ENCODE measurements around the gene MAP7D1.
"Not testable (repeated sequence)": the region's sequence is repeated elsewhere in the genome, so short reads cannot be mapped to it uniquely, and the experiment has no call there.

Gene MAP7D1

DNA sequence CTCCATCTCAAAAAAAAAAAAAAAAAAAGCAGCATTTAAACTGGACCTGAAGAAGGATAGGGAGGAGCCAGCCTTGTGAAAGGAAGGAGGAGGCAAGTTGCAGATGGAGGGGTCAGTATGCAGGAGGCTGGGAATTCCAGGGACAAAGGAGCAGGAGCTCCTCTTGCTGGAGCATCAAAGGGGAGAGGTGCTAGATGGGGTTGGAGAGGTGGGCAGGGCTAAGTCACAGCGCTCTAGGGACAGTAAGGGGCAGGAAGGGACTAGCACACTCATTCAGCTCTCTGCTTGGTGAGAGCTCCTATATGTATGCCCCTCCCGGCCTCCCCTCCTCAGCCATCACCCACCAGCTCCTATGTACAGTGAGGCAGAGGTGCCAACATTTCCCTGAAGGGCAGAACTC is 26.8 kb downstream of the MAP7D1 start:
- TF ChIP-seq, protein P1, sequence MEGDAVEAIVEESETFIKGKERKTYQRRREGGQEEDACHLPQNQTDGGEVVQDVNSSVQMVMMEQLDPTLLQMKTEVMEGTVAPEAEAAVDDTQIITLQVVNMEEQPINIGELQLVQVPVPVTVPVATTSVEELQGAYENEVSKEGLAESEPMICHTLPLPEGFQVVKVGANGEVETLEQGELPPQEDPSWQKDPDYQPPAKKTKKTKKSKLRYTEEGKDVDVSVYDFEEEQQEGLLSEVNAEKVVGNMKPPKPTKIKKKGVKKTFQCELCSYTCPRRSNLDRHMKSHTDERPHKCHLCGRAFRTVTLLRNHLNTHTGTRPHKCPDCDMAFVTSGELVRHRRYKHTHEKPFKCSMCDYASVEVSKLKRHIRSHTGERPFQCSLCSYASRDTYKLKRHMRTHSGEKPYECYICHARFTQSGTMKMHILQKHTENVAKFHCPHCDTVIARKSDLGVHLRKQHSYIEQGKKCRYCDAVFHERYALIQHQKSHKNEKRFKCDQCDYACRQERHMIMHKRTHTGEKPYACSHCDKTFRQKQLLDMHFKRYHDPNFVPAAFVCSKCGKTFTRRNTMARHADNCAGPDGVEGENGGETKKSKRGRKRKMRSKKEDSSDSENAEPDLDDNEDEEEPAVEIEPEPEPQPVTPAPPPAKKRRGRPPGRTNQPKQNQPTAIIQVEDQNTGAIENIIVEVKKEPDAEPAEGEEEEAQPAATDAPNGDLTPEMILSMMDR (IDR thresholded peaks at IDR 0.05; ENCODE audit: control insufficient read depth, extremely low read depth, insufficient read depth): no peak
- no peak for DNase-seq (ENCODE audit: low read depth)
- no peak overlapping the region for H3K4me3 ChIP-seq (ENCODE audit: low read depth, low read length)

DNA sequence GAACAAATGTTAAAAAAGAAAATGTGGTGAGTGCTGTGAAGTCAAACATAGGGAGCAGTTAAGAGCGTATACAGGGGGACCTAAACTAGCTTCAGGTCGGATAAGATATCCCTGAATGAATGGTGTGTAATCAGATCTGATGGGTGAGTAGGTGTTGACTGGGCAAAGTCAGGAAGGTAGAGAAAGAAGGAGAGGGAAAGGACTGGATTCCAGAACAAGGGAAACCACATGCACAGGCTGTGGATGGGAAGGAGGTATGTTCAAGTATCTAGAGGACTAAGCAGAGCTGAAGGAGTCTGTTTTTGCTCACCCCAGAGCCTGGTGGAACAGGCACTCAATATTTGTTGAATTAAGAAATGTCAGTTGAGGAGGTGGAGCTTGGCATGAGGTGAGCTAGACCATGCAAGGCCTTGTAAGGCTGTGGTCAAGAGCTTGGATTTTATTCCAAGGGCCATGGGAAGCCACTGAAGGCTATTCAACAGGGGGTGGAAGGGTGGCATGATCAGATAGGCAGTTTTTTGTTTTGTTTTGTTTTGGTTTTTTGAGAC is 27.4 kb downstream of the MAP7D1 start:
- DNase-seq (ENCODE audit: low read depth): no peak
- no peak overlapping the region for H3K4me3 ChIP-seq (ENCODE audit: low read depth, low read length)
- TF ChIP-seq, protein P1 (IDR thresholded peaks at IDR 0.05; ENCODE audit: control insufficient read depth, extremely low read depth, insufficient read depth): no peak

DNA sequence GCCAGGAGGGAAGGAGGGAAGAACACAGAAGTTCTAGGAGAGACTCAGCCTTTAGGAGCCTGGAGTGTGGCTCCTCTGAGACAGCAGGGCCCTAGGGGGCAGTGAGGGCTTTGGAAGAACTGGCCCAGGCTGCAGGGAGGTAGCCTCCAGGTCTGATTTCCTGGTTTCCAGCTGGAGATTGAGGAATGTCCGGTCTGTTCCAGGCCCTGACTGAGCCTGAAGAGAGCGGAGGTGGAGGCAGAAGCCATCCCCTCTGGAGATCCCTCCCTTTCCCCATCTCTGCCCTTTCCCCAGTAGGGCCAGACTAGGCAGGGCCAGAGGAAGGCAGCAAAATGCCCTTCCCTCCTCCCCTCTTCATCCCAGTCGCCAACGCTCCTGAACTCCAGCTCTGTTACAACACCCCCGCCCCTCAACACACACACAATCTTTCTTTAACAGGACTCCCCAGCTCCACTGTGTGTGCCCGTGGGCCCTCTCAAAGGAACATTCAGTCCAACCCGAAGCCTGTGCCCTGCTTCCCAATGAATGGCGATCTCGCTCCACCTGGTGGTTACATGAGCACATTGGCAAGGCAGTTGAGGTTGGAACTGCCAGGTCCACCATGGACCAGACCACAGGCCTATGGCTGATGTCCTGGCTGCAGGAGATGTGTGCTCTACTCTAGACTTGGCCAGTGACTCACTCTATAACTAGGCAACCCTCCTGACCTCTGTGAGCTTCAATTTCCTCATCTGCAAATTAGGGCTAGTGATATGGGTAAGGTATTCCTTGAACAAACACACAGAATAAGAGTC is 32.0 kb downstream of the MAP7D1 start:
- no peak overlapping the region for H3K4me3 ChIP-seq (ENCODE audit: low read depth, low read length)
- DNase-seq (ENCODE audit: low read depth): peak; percentile 70
- TF ChIP-seq, protein P1 (IDR thresholded peaks at IDR 0.05; ENCODE audit: control insufficient read depth, extremely low read depth, insufficient read depth): peak; percentile 97

DNA sequence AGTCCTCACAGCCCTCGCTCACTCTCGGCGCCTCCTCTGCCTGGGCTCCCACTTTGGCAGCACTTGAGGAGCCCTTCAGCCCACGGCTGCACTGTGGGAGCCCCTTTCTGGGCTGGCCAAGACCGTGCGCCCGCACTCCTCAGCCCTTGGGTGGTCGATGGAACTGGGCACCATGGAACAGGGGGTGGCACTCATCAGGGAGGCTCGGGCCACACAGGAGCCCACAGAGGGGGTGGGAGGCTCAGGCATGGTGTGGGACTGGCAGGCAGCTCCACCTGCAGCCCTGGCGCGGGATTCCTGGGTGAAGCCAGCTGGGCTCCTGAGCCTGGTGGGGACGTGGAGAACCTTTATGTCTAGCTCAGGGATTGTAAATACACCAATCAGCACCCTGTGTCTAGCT is 40.8 kb downstream of the MAP7D1 start:
- H3K4me3 ChIP-seq (ENCODE audit: low read depth, low read length); DNase-seq (ENCODE audit: low read depth): not testable (repeated sequence)

DNA sequence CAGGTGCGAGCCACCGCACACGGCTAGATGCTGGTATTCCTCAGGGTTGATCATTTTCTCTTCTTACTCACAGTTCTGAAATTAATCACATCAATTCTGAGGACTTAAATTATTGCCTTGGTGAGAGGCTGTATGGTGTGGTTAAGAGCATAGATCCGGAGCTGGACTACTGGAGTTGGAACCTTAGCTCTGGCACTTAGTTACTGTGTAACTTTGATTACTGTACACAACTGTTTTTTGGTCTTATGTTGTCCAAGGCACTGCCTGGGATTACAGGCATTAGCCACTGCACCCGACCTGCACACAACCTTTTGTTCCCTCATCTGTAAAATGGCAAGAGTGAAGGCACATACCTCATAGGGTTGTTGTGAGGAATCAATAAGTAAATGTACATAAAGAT is 42.7 kb downstream of the MAP7D1 start:
- no peak for DNase-seq (ENCODE audit: low read depth)
- TF ChIP-seq, protein P1 (IDR thresholded peaks at IDR 0.05; ENCODE audit: control insufficient read depth, extremely low read depth, insufficient read depth): no peak
- H3K4me3 ChIP-seq (ENCODE audit: low read depth, low read length): no peak overlapping the region

DNA sequence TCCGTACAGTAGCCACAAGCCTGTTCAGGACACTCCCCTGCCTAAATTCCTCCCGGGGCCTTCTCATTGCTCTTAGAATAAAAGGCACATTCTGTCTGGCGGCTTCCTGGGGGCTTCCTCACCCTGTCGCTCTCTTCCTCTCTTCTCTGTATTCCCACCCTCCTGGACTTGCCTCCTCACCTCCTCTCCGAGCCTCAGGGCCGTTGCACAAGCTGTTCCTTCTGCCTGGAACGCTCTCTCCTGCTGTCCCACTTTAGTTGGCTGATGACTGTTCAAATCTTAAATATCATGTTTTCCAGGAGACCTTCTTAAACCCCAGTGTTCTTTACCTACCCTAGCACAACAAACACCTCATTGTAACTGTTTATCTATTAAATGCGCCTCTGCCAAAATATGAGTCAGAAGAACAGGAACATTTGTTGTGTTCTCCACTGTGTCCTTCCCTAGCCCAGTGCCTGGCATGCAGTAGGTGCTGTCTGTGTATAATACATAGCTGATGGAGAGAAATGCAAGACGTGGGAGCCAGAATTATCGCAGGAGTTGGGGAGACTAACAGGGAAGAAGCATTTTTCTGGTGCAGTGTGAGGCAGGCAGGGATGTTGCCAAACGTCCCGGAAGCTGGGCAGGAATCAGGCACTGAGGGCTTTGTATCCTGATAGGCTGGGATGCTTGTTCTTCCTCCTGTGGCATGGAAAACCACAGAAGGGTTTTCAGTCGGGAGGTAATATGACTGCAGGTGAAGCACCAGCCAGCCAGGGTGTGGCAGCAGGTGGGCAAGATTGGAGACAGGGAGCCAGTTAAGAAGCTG is 44.2 kb downstream of the MAP7D1 start:
- DNase-seq (ENCODE audit: low read depth): peak; percentile 81
- no peak overlapping the region for H3K4me3 ChIP-seq (ENCODE audit: low read depth, low read length)
- TF ChIP-seq, protein P1 (IDR thresholded peaks at IDR 0.05; ENCODE audit: control insufficient read depth, extremely low read depth, insufficient read depth): peak; percentile 37

DNA sequence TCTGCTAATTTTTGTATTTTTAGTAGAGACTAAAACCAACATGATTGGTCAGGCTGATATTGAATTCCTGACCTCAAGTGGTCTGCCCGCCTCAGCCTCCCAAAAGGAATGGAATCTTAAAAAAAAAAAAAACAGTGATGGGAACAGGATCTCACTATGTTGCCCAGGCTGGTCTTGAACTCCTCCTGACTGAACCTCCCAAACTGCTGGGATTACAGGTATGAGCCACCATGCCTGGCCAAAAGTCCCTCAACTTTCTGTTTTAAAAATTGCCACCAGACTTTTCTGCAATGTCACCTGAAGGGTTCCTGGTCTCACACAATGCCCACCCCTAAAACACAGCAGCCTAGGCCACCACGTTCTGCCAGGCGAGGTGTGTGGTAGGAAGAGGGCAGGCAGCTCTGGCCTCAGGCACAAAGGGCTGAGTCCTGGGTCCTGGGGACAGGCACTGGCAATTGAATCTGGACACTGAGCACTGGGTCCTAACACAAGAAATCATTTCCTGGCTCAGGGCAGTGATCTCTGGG is 47.1 kb downstream of the MAP7D1 start:
- TF ChIP-seq, protein P1 (IDR thresholded peaks at IDR 0.05; ENCODE audit: control insufficient read depth, extremely low read depth, insufficient read depth): no peak
- no peak overlapping the region for H3K4me3 ChIP-seq (ENCODE audit: low read depth, low read length)
- DNase-seq (ENCODE audit: low read depth): no peak

Data from LNCaP clone FGC (cell line).